ENCODE results near the gene NUDCD3.

GRCh38 chr7:44455155-44455554 lies 35.3 kb downstream of the NUDCD3 start:
- TF ChIP-seq CTCF (IDR thresholded peaks at IDR 0.05) (no peak), POLR2AphosphoS5 (IDR thresholded peaks at IDR 0.05) (no peak), POLR2A (IDR thresholded peaks at IDR 0.05; ENCODE audit: low read depth) (no peak)

All from esophagus muscularis mucosa (tissue), 3 donors.